Astrocyte (in vitro differentiated cells and primary cell): ENCODE data around the gene MOV10L1. TPM values are rescaled to one million over a fixed set of nuclear protein-coding genes. Genes with fewer than 3 reads are reported as not detected.

Experiments
- DNase-seq: peaks from one replicate; pipeline ENCODE4 v3.0.0-alpha.2; 2010; ENCODE audit warnings: low read depth
- FAIRE-seq: peaks from 2 replicates; lab custom pipeline; 2011; peaks lifted over from hg19 to GRCh38; lab: Jason Lieb, UNC
- H2AFZ ChIP-seq: 2 replicates; pipeline ENCODE4 v1.6.0; 2012; ENCODE audit warnings: low read depth, low read length, inconsistent platforms
- H3K27ac ChIP-seq: 2 replicates; pipeline ENCODE4 v1.5.1; 2011; ENCODE audit warnings: low read depth, low read length, inconsistent platforms
- H3K27me3 ChIP-seq: 2 replicates; pipeline ENCODE4 v1.6.0; 2011; ENCODE audit warnings: low read length, inconsistent platforms; ENCODE audit not compliant: insufficient read depth
- H3K36me3 ChIP-seq: 2 replicates; pipeline ENCODE4 v1.5.1; 2011; ENCODE audit warnings: low read length, inconsistent platforms; ENCODE audit not compliant: insufficient read depth
- H3K4me1 ChIP-seq: 2 replicates; pipeline ENCODE4 v1.5.1; 2011; ENCODE audit warnings: low read length, inconsistent platforms; ENCODE audit not compliant: insufficient read depth
- H3K4me2 ChIP-seq: 2 replicates; pipeline ENCODE4 v1.6.0; 2012; ENCODE audit warnings: low read length, inconsistent platforms
- H3K4me3 ChIP-seq: 2 replicates; pipeline ENCODE4 v1.5.1; 2011; ENCODE audit warnings: low read depth, mild to moderate bottlenecking, low read length, inconsistent platforms; ENCODE audit not compliant: insufficient read depth
- H3K79me2 ChIP-seq: 2 replicates; pipeline ENCODE4 v1.6.0; 2012; ENCODE audit warnings: mild to moderate bottlenecking, low read length, inconsistent platforms; ENCODE audit not compliant: insufficient read depth
- H3K9ac ChIP-seq: 2 replicates; pipeline ENCODE4 v1.6.0; 2012; ENCODE audit warnings: mild to moderate bottlenecking, low read length, inconsistent platforms
- H3K9me3 ChIP-seq: 2 replicates; pipeline ENCODE4 v1.5.1; 2012; ENCODE audit warnings: low read depth, mild to moderate bottlenecking, low read length, inconsistent platforms; ENCODE audit not compliant: insufficient read depth
- H4K20me1 ChIP-seq: 2 replicates; pipeline ENCODE4 v1.6.0; 2012; ENCODE audit warnings: low read length, inconsistent platforms; ENCODE audit not compliant: insufficient read depth
- H3K27ac Mint-ChIP-seq: one replicate; pipeline ENCODE4 v1.8.0; 2021; ENCODE audit warnings: mild to moderate bottlenecking, mixed read lengths; ENCODE audit not compliant: unreplicated experiment
- H3K27me3 Mint-ChIP-seq: one replicate; pipeline ENCODE4 v1.8.0; 2021; ENCODE audit warnings: low read depth, mixed read lengths; ENCODE audit not compliant: unreplicated experiment
- H3K36me3 Mint-ChIP-seq: one replicate; pipeline ENCODE4 v1.8.0; 2021; ENCODE audit warnings: low read depth, mixed read lengths; ENCODE audit not compliant: unreplicated experiment
- H3K4me1 Mint-ChIP-seq: one replicate; pipeline ENCODE4 v1.8.0; 2021; ENCODE audit warnings: low read depth, mixed read lengths; ENCODE audit not compliant: unreplicated experiment
- H3K4me3 Mint-ChIP-seq: one replicate; pipeline ENCODE4 v1.8.0; 2021; ENCODE audit warnings: mild to moderate bottlenecking, moderate library complexity, mixed read lengths; ENCODE audit not compliant: unreplicated experiment
- H3K9me3 Mint-ChIP-seq: one replicate; pipeline ENCODE4 v1.8.0; 2021; ENCODE audit warnings: mild to moderate bottlenecking, mixed read lengths; ENCODE audit not compliant: unreplicated experiment
- CTCF ChIP-seq: IDR thresholded peaks from 2 replicates; pipeline ENCODE4 v1.5.1; 2011; ENCODE audit warnings: low read depth, mild to moderate bottlenecking, inconsistent platforms, low read length, moderate library complexity; ENCODE audit not compliant: insufficient read depth
- EZH2 ChIP-seq: IDR thresholded peaks from 2 replicates; pipeline ENCODE4 v1.6.1; 2012; ENCODE audit warnings: mild to moderate bottlenecking, low read length, inconsistent platforms; ENCODE audit not compliant: insufficient read depth
- total RNA-seq: library from RNA; stranded (reverse); gene quantifications from 2 replicates; pipeline ENCODE4 v1.2.1, GENCODE V29; 2021

MOV10L1 gene
- total RNA-seq, 1 donor from 2014 or later = 0.61 TPM

GRCh38 chr22:50196256-50196655 is 106.5 kb downstream of the MOV10L1 start:
- H3K4me1 Mint-ChIP-seq = peaks cover 4% of the 10 kb centered on the region
- no peak overlapping the region for H3K4me2 ChIP-seq
- no peak overlapping the region for H3K9ac ChIP-seq
- no peaks in the 10 kb centered on the region for H3K27me3 ChIP-seq
- DNase-seq (no peak), FAIRE-seq (no peak)
- H3K9me3 Mint-ChIP-seq = no peaks in the 10 kb centered on the region
- no peak overlapping the region for H3K4me3 Mint-ChIP-seq
- no peaks in the 10 kb centered on the region for H3K9me3 ChIP-seq
- H3K27me3 Mint-ChIP-seq = no peaks in the 10 kb centered on the region
- H3K79me2 ChIP-seq = peaks cover 30% of the 10 kb centered on the region
- H3K36me3 ChIP-seq = no peaks in the 10 kb centered on the region
- no peak overlapping the region for H3K27ac ChIP-seq
- H3K36me3 Mint-ChIP-seq = peaks cover 3% of the 10 kb centered on the region
- no peak for TF ChIP-seq CTCF
- TF ChIP-seq EZH2 = no peak
- H3K4me3 ChIP-seq = no peak overlapping the region
- peaks cover 32% of the 10 kb centered on the region for H4K20me1 ChIP-seq
- no peak overlapping the region for H2AFZ ChIP-seq
- H3K4me1 ChIP-seq = peaks cover 6% of the 10 kb centered on the region
- H3K27ac Mint-ChIP-seq = no peak overlapping the region

GRCh38 chr22:50197000-50197800 is 107.4 kb downstream of the MOV10L1 start:
- FAIRE-seq = no peak
- no peak for TF ChIP-seq CTCF
- TF ChIP-seq EZH2 = no peak

More at GRCh38 chr22:50197000-50197800, 107.4 kb downstream of the MOV10L1 start:
- H4K20me1 ChIP-seq = peaks cover 32% of the 10 kb centered on the region
- Mint-ChIP-seq H3K4me1 (no peaks in the 10 kb centered on the region), H3K27me3 (no peaks in the 10 kb centered on the region), H3K36me3 (no peaks in the 10 kb centered on the region), H3K9me3 (no peaks in the 10 kb centered on the region), H3K4me3 (no peak overlapping the region), H3K27ac (peak overlapping the region; percentile 26)
- no peak overlapping the region for H3K27ac ChIP-seq
- H3K4me1 ChIP-seq = peaks cover 11% of the 10 kb centered on the region
- H3K79me2 ChIP-seq = peaks cover 31% of the 10 kb centered on the region
- no peak overlapping the region for H3K4me2 ChIP-seq
- H3K27me3 ChIP-seq = no peaks in the 10 kb centered on the region
- no peak overlapping the region for H2AFZ ChIP-seq
- H3K36me3 ChIP-seq = no peaks in the 10 kb centered on the region
- no peak overlapping the region for H3K9ac ChIP-seq
- no peaks in the 10 kb centered on the region for H3K9me3 ChIP-seq
- no peak overlapping the region for H3K4me3 ChIP-seq
- no peak for DNase-seq
